Measurements from ENCODE around the gene E2F7.

E2F7 gene

DNA sequence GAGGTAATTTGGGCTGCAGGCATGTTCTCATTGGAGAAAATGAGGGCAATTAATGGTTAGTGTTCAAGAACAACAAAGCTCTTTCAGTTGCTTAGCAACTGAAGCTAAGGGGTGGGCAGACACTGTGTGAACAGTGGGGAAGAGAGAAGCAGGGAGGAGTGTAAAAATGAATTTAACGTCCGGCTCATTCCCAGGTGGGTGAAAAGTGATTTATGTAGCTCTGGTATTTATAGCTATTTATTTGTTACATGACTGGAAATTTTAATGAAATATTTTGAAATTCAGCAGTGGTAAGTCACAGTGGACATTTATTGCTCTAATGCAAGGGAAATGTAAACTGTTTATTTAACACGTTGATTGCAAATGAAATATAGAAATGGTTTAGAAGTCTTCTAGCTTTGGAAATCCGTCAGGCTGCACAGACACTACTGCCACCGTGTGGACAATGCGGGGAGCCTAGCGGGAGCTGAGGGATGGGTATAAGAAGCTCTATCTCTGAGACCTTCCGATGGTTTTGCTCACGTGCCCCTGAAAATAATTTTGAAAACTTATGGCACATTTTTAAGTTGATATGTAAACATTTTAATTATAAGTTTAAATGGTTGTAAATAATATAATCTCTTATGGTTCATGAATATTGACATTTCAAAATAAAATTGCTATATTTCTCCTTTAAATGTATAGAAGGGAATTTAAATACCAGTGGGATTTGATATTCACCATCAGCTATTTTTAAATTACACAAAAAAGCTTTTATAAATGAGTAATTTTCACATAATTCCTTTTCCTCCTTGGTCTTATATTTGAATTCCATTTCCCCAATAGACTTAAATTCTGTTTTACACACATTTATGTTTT lies 54.4 kb downstream of the E2F7 start:
- FAIRE-seq: peak; percentile 55

DNA sequence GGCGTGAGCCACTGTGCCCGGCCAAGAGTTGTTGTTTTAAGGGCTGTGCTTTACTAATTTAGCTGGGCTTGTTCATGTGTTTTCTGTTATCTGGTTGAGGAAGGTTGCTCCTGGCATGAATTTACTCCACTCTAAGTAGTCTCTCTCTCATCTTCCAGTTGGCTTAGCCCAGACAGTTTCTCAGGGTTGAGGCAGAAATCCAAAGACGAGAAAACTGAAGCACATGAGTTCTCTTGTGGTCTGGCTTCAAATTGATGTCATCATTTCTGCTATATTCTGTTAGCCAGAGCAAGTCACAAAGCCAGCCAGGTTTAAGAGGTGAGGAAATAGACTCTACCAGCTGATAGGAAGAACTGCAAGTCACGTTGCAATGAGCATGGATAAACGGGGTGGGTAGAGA lies 57.9 kb downstream of the E2F7 start:
- FAIRE-seq: no peak

DNA sequence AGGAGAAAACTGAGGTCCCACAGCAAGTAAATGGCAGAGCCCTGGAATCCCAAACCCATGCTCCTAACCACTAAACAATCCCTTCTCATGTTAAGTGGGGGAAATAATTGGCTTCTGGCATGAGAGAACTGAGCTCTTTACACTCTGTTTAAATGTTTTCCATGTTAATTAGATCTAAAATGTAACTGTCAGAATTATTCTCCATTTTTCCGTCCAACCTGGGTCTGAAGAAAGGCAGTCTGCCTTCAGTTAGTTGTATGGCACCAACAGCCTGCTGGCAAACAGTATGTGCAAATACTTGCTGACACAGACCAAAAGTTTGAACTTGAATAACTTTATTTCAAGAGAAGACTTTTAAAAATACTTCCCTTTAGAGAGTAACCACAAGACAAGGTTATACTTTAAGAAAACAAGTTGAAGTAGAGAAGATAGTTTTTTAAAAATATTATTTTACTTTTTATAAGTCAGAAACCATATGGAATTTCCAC lies 59.7 kb downstream of the E2F7 start:
- FAIRE-seq: no peak

DNA sequence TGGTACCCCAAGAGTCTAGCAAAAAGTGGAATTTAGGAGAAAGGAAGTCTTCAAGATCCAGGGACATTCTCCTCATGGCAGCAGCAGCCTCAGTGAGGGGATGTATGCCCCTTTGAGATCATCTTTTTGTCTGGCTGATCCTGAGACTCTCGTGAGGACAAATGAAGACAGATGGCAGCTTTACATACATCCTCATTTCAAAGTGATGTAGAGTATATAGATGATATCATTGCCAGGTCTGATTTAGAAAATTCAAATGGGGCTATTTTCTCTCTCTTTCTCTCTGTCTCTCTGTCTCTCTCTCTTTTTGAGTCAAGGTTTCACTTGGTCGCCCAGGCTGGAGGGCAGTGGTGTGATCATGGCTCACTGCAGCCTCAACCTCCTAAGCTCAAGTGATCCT lies 61.5 kb downstream of the E2F7 start:
- no peak for FAIRE-seq

DNA sequence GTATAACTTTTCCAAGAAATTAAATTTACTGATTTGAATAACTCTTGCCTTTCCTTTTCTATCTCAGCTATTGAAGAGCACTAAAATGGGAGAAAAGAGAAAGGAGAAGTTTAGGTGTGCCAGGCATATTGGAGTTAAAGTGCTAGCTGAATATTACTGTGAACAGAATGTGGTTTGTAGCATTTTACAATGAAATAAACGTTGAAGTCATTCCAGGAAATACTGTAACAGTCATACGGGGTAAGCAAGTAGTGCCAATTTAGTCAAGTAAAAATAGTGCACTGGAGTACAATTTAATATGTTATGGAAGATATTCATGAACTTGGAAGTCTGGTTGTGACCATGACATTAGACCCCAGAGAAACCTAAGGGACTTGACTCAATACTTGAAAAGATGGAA lies 62.1 kb downstream of the E2F7 start:
- no peak for FAIRE-seq

DNA sequence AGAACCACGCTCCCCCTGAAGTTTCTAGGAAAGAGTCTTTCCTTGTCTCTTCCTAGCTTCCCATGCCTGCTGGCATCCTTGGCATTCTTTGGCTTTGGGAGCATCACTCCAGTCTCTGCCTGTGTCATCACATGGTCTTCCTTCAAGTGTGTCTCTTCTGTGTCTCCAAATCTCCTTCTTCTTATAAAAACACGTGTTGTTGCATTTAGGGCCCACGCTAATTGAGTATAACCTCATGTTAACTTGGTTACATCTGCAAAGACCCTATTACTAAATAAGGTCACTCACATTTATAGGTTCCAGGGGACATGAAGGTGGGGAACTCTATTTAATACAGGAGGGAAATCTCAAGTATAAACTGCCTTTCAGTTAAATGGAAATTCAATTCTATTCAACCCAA lies 63.0 kb downstream of the E2F7 start:
- FAIRE-seq: no peak

DNA sequence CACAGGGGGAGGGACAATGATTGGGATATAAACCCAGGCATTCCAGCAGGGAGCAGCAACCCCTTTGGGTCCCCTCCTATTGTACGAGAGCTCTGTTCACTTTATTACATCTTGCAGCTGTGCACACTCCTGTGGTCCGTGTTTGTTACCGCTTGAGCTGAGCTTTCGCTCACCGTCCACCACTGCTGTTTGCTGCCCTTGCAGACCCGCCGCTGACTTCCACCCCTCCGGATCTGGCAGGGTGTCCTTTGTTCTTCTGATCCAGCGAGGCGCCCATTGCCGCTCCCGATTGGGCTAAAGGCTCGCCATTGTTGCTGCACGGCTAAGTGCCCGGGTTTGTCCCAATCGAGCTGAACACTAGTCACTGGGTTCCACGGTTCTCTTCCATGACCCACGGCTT lies 64.1 kb downstream of the E2F7 start:
- FAIRE-seq: no peak

DNA sequence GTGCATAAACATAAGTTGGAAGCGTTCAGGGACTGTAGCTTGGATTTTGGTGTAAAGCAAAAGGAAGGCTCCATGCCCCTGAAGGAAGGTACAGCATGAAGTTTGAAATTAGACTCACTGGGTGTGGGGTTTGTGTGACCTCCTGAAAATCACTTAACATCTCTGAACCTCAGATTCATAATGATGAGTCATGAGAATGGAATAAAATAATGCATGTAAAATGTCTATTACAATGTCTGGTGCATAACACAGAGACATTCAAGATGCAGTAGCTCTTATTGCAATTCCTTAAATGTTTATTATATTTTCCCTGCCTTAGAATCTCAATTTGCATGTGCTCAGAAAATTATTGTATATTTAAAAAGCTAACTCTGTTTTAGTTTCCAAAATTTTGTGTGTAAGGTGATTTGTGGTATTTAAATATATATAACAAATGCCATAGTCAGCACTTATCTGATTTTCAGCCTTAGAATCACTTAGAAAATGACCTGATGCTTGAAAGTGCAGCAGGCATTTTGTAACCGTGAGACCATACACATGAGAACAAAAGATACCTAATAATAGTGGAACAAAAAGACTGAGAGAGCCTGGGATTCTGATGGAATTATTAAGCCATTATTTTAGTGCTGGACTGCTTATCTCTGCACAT lies 66.3 kb downstream of the E2F7 start:
- no peak for FAIRE-seq

DNA sequence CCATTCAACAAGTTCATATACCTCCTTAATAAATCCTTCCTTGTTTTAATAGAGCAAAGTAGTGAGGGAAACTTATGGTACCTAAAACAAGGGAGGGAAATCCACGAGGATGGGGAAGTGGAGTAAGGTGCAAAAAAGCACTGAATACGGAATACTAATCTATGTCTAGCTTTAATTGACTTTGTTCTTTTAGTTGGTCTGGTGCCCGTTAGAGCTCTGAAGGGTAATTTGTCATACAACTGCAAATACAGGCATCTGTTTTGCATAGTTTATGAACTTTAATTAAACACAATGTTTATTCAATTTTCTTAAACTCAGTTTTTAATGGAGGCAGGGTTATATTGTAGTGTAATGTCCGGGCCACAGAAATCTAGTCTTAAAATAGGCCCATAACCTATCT lies 67.0 kb downstream of the E2F7 start:
- FAIRE-seq: no peak

DNA sequence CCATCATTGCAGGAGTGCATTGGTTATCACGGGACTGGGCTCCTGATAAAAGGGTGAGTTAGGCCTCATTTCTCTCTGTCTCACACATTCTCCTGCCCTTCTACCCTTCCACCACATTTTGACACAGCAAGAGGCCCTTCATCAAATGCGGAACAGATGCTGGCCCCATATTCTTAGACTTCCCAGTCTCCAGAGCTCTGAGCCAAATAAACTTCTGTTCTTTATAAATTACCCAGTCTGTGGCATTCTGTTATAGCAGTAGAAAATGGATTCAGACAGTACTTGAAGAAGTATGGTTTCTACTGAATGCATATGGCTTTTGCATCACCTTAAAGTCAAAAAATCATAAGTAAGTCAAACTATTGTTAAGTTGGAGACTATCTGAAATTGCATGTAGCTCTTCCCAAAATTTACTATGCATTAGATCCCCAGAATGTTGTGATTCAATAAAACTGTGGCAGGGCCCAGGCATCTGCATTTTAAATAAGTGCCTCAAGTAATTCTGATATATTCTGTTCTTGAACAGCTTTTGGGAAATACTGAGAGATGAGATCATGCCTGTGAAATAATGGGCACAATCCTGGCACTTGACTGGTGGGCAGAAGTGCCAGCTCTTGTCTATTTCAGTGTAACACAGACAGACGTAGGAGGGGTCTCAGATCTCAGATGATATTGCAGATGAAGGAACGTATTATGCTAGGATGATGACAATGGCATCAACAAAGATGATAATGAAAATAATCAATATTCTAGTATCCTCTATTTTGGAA lies 68.2 kb downstream of the E2F7 start:
- FAIRE-seq: no peak

DNA sequence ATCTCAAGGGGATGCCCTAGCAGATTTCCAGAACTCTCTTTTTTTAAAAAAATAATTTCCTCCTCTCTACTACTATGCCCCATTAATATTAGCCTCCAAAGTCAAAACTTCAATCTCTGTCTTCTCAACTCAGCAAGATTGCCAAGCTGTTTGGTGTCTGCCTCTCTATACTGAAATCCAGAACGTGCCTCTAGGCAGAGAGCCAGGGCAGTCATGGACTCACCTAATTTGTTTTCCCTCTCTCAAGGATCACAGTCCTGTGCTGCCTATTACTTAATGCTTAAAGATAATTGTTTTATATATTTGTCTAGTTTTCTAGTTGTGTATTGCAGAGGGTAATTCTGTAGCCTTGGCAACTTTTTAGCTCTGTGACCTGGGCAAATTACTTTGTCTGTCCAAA lies 74.7 kb downstream of the E2F7 start:
- FAIRE-seq: no peak

DNA sequence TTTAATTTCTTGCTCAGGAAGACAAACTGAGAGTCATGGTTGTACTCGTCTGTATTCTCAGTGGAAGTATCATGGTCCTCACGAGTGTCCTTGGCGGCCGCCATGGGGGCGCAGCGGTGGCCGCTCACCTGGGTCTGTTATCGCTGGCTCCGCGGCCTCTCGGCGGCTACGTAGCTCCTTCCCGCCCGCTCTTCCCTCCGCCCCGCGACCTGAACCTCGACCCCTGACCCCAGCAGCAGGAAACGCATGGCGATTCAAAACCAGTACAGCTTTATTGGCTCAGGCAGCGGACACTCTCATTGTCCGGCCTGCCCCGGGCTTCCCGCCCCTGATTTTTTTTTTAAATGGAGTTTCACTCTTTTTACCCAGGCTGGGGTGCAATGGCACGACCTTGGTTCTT lies 80.8 kb downstream of the E2F7 start:
- no peak for FAIRE-seq

DNA sequence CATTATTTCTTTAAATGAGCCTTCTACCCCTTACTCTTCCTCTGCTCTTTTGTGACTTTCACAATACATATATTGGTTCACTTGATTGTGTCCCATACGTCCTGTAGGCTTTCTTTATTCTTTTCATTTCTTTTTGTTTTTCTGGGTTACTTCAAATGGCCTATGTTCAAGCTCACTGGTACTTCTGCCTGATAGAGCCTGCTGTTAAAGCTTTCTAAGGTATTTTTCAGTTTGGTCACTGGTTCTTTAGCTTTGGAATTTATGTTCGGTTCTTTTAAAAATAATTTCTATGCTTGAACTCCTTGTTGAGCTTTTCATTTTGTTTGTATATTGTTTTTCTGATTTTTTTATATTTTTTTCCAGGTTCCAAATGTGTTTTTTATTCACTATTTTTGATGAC lies 81.9 kb downstream of the E2F7 start:
- FAIRE-seq: no peak

DNA sequence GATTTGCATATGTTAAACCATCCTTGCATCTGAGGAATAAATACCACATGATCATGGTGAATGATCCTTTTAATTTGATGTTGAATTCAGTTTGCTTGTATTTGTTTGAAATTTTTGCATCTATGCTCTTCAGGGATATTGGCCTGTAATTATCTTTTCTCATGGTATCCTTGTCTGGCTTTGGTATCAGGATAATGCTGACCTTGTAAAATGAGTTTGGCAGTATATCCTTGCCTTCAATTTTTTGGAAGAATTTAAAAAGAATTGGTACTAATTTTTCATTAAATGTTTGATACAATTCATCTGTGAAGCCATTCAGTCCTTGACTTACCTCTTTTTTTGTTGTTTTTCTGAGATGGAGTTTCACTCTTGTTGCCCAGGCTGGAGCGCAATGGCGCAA lies 85.2 kb downstream of the E2F7 start:
- no peak for FAIRE-seq

DNA sequence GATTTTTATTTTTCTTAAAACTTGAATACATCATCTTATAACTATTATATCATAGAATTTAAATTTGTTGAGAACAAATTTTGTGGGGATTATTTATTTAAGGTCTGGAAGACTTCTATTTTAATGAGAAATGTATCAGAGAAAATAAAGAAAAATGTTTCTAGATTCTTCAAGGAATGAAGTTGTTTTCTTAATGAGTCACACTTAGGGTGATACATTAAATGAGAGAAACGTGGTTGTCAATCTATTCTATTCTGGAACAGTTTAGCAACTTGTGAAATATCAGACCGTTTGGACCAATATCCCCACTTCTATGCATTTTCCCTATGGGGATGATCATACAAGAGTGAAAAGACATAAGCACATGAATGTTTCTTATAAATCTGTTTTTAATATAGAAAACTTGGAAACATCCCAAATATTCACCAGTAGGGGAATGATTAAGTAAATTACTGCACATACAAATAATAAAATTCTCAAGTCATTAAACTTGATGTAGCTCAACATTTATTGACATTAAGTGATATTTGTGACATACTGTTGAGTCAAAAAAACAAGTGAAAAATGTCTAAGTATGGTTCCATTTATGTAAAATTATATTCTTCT lies 88.5 kb downstream of the E2F7 start:
- FAIRE-seq: no peak
